K562 (cell line): ENCODE results near the gene C1QTNF3. TPM values are rescaled to one million over a fixed set of nuclear protein-coding genes. Genes with fewer than 3 reads are reported as not detected.
A peak's percentile ranks its signal among the peaks of the same experiment; 100 is the strongest.

Experiments used
- ATAC-seq: fragments of 200-7000 bp; cut with Tn5 transposase; 3 replicates; pipeline ENCODE4 v1.9.1; 2020; ENCODE audit warnings: moderate library complexity
- BruUV-seq: library from RNA; stranded (reverse); fragments of 400-500 nt; replicated peaks from 2 replicates; lab custom pipeline; 2021; lab: Mats Ljungman, UMichigan
- CTCF ChIA-PET: fragments of 300-600 bp; formaldehyde crosslinking; extraction: SDS; loops from one replicate; lab custom pipeline; 2021; ENCODE audit warnings: low intra/inter-chr PET ratio; lab: Yijun Ruan, JAX
- POLR2A ChIA-PET: fragments of 300-600, 350-650 bp; sonication (Branson Sonifier 250); formaldehyde crosslinking; extraction: SDS; loops from one replicate; lab custom pipeline; 2021; ENCODE audit warnings: antibody characterized with exemption, inconsistent platforms; lab: Yijun Ruan, JAX
- DNase-seq, 4 experiments: peaks; one replicate each; pipeline versions ENCODE4 v3.0.0 to v3.0.0-alpha.2; 2011 to 2018; ENCODE audit warnings: low spot score in 3 of 4, mixed read lengths in 3 of 4; ENCODE audit errors: extremely low read depth in 1 of 4
- FAIRE-seq: peaks from 2 replicates; lab custom pipeline; 2011; peaks lifted over from hg19 to GRCh38; lab: Jason Lieb, UNC
- H2AFZ ChIP-seq: 2 replicates; pipeline ENCODE4 v1.6.0; 2011; ENCODE audit warnings: low read depth, low read length, control low read depth, inconsistent platforms
- H3K27ac ChIP-seq: fragments of 200-600 bp; 3 replicates; pipeline ENCODE4 v1.8.0; 2011; ENCODE audit warnings: low read depth, mild to moderate bottlenecking, control low read depth, inconsistent platforms, low read length, moderate library complexity, mixed read lengths; ENCODE audit errors: extremely low read depth
- H3K27me3 ChIP-seq, 2 experiments: fragments of 300-600 bp in 1 of 2; 2 replicates in 1 of 2; 3 replicates in 1 of 2; pipeline versions ENCODE4 v1.6.0 to v1.8.0; 2011; ENCODE audit warnings: inconsistent platforms in 2 of 2, low read length in 2 of 2, mild to moderate bottlenecking in 1 of 2, mixed read lengths in 1 of 2, moderate library complexity in 1 of 2; ENCODE audit not compliant: control insufficient read depth in 2 of 2, insufficient read depth in 2 of 2
- H3K36me3 ChIP-seq: fragments of 300-600 bp; 3 replicates; pipeline ENCODE4 v1.8.0; 2011; ENCODE audit warnings: mild to moderate bottlenecking, low read length, inconsistent platforms; ENCODE audit not compliant: control insufficient read depth, insufficient read depth
- H3K4me1 ChIP-seq, 2 experiments: fragments of 200-600 bp in 1 of 2; replicated peaks in 1 of 2; 2 replicates in 1 of 2; 3 replicates in 1 of 2; pipeline versions ENCODE4 v1.5.1 to v1.8.0; 2011; ENCODE audit warnings: inconsistent platforms in 2 of 2, low read length in 2 of 2, mild to moderate bottlenecking in 1 of 2, mixed read lengths in 1 of 2, moderate library complexity in 1 of 2; ENCODE audit not compliant: control insufficient read depth in 2 of 2, insufficient read depth in 2 of 2
- H3K4me2 ChIP-seq: 2 replicates; pipeline ENCODE4 v1.6.1; 2011; ENCODE audit warnings: low read length, control low read depth, inconsistent platforms, mixed read lengths; ENCODE audit not compliant: insufficient read depth
- H3K4me3 ChIP-seq: fragments of 200-600 bp; sonication (generic), shearing (Covaris generic); 2 replicates; pipeline ENCODE4 v1.5.1; 2016; ENCODE audit warnings: control low read depth, inconsistent platforms
- H3K79me2 ChIP-seq: fragments of 200-600 bp; 3 replicates; pipeline ENCODE4 v1.8.0; 2011; ENCODE audit warnings: low read length, inconsistent platforms; ENCODE audit not compliant: control insufficient read depth, insufficient read depth
- H3K9ac ChIP-seq, 2 experiments: 2 replicates each; pipeline versions ENCODE4 v1.6.0 to v1.6.1; 2011; ENCODE audit warnings: low read depth in 2 of 2, low read length in 2 of 2, control low read depth in 1 of 2, inconsistent platforms in 1 of 2, mild to moderate bottlenecking in 1 of 2, mixed read lengths in 1 of 2; ENCODE audit not compliant: insufficient read depth in 1 of 2
- H3K9me1 ChIP-seq: one replicate; pipeline ENCODE4 v1.6.0; 2011; ENCODE audit warnings: inconsistent platforms, mild to moderate bottlenecking, low read length, moderate library complexity; ENCODE audit not compliant: control insufficient read depth, insufficient read depth
- H3K9me3 ChIP-seq: replicated peaks from 2 replicates; pipeline ENCODE4 v1.5.1; 2011; ENCODE audit warnings: low read depth, low read length, inconsistent platforms; ENCODE audit not compliant: control insufficient read depth, insufficient read depth
- H4K20me1 ChIP-seq: replicated peaks from 2 replicates; pipeline ENCODE4 v1.6.1; 2011; ENCODE audit warnings: low read length, inconsistent platforms, mixed read lengths; ENCODE audit not compliant: control insufficient read depth, insufficient read depth
- CREB3L1 ChIP-seq: fragments of 450-650 bp; IDR thresholded peaks from 2 replicates; pipeline ENCODE4 v1.6.1; 2014; ENCODE audit warnings: low read depth, mild to moderate bottlenecking, moderate library complexity, borderline replicate concordance
- PKNOX1 ChIP-seq: fragments of 450-650 bp; IDR thresholded peaks from 2 replicates; pipeline ENCODE4 v1.6.1; 2016
- PREB ChIP-seq: sonication (generic); formaldehyde crosslinking; IDR thresholded peaks from 2 replicates; pipeline ENCODE4 v1.8.1; 2023; ENCODE audit warnings: mild to moderate bottlenecking, missing genetic modification reagents
- WGBS: fragments of 100-300 bp; shearing (Covaris generic); methylation state at CpG from one replicate; pipeline ENCODE4 v1.1.6; 2016; ENCODE audit warnings: low coverage, mixed read lengths; ENCODE audit not compliant: insufficient coverage; ENCODE audit errors: missing lambda C conversion rate; 5-methylcytosine and 5-hydroxymethylcytosine counted together
- in situ Hi-C: fragments of 300-500 bp; cut with MboI; formaldehyde crosslinking; loops from 4 replicates; pipeline ENCODE4 v1.15.0; 2018; ENCODE audit warnings: inconsistent platforms, mixed read lengths
- intact Hi-C: fragments of 100-400 bp; cut with micrococcal nuclease; formaldehyde crosslinking; loops from 2 replicates; pipeline ENCODE4 v1.14.2; 2022
- polyA plus RNA-seq, 8 experiments: library from polyadenylated mRNA; depleted of rRNA in 4 of 8; stranded (reverse) in 5 of 8; unstranded in 3 of 8; fragments of >200 nt; fragmentation: Nextera tagmentation in 2 of 8; fragmentation: Illumina TruSeq in 1 of 8; extraction: Ambion mirVana in 2 of 8; extraction: Trizol in 1 of 8; gene quantifications; 2 replicates each; pipeline versions ENCODE4 v1.2.1 to v1.2.3, GENCODE V29; 2011 to 2014; ENCODE audit warnings: inconsistent platforms in 1 of 8, missing spikeins in 1 of 8
- total RNA-seq, 7 experiments: library from RNA; depleted of rRNA in 6 of 7; stranded (reverse); fragments of >200 nt in 6 of 7; fragmentation: Illumina TruSeq in 2 of 7; extraction: Trizol in 2 of 7; gene quantifications; 2 replicates each; pipeline versions ENCODE4 v1.2.1 to v1.2.3, GENCODE V29; 2011 to 2021; ENCODE audit warnings: low replicate concordance in 1 of 7

Gene C1QTNF3
- total and polyA plus RNA-seq, 9 of the 15 experiments (the other 6 are each of a cell fraction or from before 2014, with no cell fraction given) = 0.51 to 3.3 (median 2.0) TPM

- in situ Hi-C loops = no loop called here
- 49% methylated on average over 3 of the region's 3 CpGs for WGBS
Observed at GRCh38 chr5:34057118-34057517, 14.1 kb upstream of the C1QTNF3 start.

More at GRCh38 chr5:34057118-34057517, 14.1 kb upstream of the C1QTNF3 start:
- Histone ChIP-seq H3K9me1 (no peaks in the 10 kb centered on the region), H2AFZ (no peak overlapping the region), H3K9ac (no peak overlapping the region)
- intact Hi-C loops = no loop called here
- TF ChIP-seq PREB (CRISPR knock-in tag) (no peak), CREB3L1 (no peak), PKNOX1 (0 out of 2 replicates have a peak, but pooled peaks have one; percentile 15)
- TF ChIP-seq, all 486 proteins: peak for 1
- H3K79me2 ChIP-seq = no peaks in the 10 kb centered on the region
- H3K27me3 ChIP-seq = no peaks in the 10 kb centered on the region
- no peak overlapping the region for H3K27ac ChIP-seq
- POLR2A ChIA-PET = no interaction called here
- no peak overlapping the region for H3K4me3 ChIP-seq
- H3K36me3 ChIP-seq = no peaks in the 10 kb centered on the region
- no peak overlapping the region for H3K4me2 ChIP-seq
- ATAC-seq (no peak), DNase-seq (no peak), FAIRE-seq (no peak)
- H4K20me1 ChIP-seq = no peaks in the 10 kb centered on the region
- no TSS peak for BruUV-seq
- 0 out of 2 replicates have a peak, but pooled peaks cover 4% of the 10 kb centered on the region for H3K9me3 ChIP-seq
- CTCF ChIA-PET = no interaction called here
- no peaks in the 10 kb centered on the region for H3K4me1 ChIP-seq
